COLO668 (cell line): ENCODE measurements around the gene THRA.

Source experiments
- DNase-seq: peaks from one replicate; lab custom pipeline; 2025; ENCODE audit not compliant: unreplicated experiment; lab: John Stamatoyannopoulos, UW

THRA gene

GRCh38 chr17:40064971-40065768, 2.4 kb downstream of the THRA start:
- no peak for DNase-seq

GRCh38 chr17:40065769-40066510, 3.2 kb downstream of the THRA start:
- no peak for DNase-seq

GRCh38 chr17:40067710-40068109, 4.9 kb downstream of the THRA start:
- DNase-seq = no peak

- no peak for DNase-seq
These were observed 5.4 kb downstream of the THRA start for GRCh38 chr17:40068129-40068581.

GRCh38 chr17:40068584-40068916, 5.8 kb downstream of the THRA start:
- DNase-seq = no peak

- DNase-seq = peak; percentile 60
These were observed 6.4 kb downstream of the THRA start for GRCh38 chr17:40068917-40069750.

GRCh38 chr17:40069751-40070708, 7.3 kb downstream of the THRA start:
- DNase-seq = peak; percentile 17

DNA sequence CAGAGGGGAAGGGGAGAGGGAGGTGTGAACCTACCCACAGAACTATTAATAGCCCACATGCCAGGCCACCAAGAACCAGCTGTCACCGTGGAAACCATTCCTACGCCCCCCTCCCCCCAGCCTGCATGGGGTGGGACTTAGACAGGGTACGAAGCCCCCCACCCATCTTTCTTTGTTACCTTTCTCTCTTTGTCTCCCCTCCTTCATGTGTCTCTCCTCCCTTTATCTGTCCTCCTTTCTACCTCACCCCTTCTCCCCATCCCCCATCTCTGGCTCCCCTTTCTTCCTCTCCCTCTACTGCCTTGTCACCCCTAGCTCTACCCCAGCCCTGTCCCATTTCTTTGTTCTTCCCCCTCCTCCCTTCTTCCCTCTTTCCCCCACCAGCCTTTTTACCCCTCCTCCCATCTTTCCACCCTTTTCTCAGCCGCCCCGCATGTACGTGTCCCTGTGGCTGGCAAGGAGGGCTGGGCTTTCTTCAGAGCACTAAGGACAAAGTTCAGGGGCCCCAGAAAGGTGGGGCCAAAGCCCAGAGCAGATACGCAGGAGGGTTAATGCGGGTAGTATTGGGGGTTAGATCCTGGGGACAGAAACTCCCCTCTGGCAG, 8.0 kb downstream of the THRA start:
- no peak for DNase-seq

DNA sequence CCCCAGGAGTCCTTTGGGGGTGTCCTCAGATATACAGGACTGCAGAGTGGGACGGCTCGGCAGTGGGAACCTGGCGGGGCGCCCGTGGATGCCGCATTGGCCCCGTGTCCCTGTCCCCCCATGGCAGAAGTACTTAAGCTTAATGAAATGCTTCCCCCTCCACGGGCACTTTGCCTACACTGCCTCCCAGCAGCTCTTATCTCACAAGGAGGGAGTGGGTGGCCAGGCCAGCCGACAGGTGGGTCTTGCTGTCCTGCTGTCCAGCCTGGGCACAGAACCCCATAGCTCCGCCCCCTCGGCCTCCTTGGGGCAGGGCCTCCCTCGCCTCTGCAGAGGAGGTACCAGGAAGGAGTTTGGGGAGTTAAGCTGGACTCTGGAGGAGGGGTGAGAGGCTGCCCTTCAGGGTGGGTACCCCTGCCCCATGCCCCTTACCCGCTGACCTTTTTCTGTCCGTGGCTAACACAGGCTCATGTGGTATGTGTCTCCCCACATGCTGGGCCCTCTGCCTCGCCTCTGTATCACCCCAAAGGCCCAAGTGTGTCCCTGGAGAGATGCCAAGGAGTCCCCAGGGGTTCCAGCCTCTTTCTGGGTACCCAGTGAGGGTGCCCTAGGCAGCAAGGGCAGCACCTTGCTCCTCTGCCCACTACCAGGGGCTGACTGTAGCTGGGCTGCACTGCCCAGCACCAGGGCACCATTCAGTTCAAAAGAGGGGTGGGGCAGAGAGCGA, 8.7 kb downstream of the THRA start:
- DNase-seq = peak; percentile 24

GRCh38 chr17:40072040-40072734, 9.4 kb downstream of the THRA start:
- peak; percentile 82 for DNase-seq

DNA sequence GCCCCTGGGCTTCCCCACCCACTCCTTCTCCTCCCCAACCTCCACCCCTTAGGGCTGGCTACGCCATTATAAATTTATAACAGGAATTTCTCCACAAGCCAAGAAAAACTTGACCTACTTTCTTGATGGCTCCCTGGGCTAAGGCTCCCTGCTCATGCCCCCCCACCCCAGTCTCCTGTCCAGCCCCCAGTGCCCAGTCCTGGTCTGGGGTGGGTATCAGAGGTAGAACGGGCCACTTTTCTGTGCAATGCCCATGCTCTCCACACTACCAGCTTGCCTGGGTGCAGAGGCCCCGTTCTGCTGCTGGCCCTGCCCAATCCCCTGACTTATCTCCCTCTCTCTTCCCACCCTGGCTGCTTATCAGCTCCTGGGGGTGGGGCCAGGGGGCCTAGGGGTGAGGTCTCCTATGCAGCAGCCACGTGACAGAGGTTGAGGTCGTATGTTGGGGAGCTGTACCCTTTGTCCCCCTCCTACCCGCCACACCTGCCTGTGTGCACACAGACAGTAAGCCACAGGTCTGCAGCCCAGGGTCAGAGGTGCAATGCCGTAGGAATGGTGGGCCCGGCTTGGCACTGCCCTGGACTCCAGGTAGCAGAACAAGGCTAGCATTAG, 10.1 kb downstream of the THRA start:
- no peak for DNase-seq

DNA sequence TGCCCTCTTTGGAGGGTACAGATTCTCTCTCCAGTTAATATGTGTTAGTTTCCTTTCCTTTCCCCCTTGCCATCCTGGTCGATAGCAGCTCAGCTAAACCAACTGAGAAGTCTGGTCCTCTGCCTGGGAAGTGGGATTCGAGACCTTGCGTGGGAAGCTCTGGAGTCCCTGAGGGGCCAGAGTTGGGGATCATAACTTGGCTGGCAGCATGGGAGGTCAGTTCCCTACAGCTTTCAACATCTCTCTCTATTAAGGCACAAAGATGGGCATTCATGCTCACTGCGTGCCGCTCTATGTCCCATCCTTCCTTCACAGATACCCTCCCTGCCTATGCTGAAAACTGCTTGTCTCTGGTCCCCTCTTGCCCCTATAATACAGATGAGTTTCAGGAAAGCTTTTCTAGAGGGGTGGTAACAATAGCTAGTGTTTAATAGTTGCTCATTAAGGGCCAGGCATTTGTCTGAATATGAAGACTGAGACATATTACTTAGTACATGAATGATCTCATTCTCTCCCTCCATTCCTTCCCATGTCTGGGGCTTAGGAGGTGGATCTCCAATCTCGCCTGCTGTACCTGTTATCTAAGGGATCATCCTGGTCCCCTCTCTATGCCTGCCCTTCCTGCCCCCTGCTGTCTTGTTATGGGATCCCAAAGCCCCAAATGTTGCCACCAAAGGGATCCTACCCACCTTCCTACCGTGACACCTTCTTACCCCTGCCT, 10.8 kb downstream of the THRA start:
- no peak for DNase-seq

DNA sequence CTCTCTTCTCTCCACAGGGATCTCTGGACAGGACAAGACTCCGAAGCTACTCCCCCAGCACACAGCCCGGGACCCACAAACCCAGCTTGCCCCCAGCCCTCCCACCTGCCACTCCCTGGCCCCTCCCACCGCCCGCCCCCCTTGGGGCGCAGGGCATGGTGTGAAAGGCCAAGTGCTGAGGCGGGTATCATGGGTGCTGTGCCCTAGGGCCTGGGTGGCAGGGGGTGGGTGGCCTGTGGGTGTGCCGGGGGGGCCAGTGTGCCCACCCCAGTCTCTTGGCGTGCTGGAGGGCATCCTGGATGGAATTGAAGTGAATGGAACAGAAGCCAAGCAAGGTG, 11.4 kb downstream of the THRA start:
- no peak for DNase-seq

DNA sequence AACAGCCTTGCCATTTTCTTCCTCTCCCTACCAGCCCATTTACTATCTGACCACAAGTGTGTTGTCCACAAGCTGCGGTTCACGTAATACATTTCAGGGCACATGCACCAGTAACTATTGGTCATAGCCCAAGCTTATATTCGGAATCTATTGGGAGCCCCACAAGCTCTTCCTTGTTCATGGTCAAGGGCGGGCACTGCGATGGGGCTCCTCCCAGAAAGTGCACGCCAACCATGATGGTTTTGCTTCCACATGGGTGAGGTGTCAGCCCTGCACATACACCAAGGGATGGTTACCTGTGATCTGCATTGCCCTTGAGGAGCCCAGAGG, 12.1 kb downstream of the THRA start:
- DNase-seq = no peak

- DNase-seq = peak; percentile 65
These were observed 12.6 kb downstream of the THRA start for GRCh38 chr17:40075201-40075941.

DNA sequence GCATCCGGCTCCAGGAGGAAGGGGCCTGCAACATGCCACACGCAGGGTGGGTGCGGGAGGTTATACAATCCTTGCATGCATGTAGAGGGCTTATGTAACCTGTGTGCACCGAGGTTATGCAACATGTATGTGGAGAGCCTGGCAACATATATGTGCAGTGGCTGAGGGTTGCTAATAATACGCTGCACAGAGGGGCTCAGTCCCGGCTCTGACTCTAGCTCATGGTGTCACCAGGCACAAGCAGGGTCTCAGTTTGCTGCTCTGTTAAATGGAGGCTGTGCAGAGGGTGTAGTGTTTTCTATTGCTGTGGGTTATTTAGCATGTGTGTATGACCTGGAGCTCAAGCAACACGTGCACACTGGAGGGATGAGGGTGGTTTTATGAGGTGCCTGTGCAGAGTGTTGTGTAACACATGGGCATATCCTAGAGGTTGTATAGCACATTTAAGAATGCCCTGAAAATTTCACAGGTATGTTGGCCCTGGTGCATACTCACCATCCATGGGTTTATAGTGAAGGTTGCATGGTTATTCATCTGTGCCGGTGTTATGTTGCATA, 13.3 kb downstream of the THRA start:
- DNase-seq = no peak

DNA sequence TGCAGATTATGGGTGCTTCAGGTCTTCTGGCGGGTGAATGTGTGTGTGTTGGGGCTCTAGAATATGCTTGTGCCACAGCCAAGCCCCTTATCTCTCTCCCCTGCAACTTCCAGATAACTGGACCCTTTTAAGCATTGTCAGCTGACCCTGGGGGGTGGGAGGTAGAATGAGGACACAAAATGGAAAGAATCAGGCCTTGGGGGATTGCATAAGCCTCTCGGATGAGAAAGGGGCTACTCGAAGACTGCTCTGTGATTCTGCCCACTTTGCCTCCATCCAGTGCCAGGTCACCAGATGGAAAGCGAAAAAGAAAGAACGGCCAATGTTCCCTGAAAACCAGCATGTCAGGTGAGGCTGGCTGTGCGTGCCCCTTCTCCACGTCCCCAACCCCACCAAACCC, 13.8 kb downstream of the THRA start:
- no peak for DNase-seq
